ENCODE data around the gene TSPAN32.

TSPAN32 gene

GRCh38 chr11:2259897-2260451, 41.8 kb upstream of the TSPAN32 start:
- no peak overlapping the region for H3K27ac ChIP-seq
- no peak for TF ChIP-seq ZFX (IDR thresholded peaks at IDR 0.05; ENCODE audit: borderline replicate concordance)
- TF ChIP-seq, protein P1, sequence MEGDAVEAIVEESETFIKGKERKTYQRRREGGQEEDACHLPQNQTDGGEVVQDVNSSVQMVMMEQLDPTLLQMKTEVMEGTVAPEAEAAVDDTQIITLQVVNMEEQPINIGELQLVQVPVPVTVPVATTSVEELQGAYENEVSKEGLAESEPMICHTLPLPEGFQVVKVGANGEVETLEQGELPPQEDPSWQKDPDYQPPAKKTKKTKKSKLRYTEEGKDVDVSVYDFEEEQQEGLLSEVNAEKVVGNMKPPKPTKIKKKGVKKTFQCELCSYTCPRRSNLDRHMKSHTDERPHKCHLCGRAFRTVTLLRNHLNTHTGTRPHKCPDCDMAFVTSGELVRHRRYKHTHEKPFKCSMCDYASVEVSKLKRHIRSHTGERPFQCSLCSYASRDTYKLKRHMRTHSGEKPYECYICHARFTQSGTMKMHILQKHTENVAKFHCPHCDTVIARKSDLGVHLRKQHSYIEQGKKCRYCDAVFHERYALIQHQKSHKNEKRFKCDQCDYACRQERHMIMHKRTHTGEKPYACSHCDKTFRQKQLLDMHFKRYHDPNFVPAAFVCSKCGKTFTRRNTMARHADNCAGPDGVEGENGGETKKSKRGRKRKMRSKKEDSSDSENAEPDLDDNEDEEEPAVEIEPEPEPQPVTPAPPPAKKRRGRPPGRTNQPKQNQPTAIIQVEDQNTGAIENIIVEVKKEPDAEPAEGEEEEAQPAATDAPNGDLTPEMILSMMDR (IDR thresholded peaks at IDR 0.05) = no peak

DNA sequence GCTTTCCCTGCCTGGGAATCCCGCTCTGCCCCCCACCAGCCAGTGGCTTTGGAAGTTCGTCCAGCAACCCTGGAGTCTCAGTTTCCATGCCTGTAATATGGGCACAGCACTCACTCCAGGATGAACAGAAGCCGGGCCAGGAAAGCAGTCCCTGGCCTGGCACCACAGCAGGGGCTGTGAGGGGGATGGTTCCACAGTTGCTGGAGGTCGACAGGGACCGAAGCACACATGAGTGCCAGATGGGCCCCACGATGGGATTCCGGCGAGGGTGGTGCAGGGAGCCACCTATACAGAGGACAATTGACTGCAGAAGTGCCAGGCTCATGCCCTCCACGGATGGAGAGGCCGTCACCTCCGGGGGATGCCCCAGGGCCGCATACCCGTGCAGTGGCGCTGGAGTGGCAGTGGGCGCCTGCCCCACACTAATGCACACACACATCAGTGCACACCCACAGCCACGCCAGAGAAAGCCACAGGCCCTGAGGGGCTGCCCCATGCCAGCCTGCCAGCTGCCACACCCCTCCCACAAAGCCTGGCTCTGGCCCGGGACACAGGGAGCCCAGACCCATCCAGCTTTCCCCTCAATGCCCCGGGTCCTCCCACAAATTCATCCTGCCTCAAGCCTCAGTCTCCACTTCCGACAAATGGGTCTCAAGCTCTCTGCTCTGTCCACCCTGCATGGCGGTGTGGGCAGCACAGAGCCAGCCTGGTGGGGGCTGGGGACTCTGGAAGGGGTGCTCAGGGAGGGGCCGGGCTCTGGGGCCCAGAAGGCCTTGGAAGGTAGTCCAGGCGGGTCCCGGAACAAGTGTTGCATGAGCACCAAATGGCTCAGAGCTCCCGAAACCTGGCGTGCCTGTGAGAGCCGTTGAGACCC, 41.1 kb upstream of the TSPAN32 start:
- no peak overlapping the region for H3K27ac ChIP-seq
- no peak for TF ChIP-seq ZFX (IDR thresholded peaks at IDR 0.05; ENCODE audit: borderline replicate concordance)
- TF ChIP-seq, protein P1 (IDR thresholded peaks at IDR 0.05) = no peak

DNA sequence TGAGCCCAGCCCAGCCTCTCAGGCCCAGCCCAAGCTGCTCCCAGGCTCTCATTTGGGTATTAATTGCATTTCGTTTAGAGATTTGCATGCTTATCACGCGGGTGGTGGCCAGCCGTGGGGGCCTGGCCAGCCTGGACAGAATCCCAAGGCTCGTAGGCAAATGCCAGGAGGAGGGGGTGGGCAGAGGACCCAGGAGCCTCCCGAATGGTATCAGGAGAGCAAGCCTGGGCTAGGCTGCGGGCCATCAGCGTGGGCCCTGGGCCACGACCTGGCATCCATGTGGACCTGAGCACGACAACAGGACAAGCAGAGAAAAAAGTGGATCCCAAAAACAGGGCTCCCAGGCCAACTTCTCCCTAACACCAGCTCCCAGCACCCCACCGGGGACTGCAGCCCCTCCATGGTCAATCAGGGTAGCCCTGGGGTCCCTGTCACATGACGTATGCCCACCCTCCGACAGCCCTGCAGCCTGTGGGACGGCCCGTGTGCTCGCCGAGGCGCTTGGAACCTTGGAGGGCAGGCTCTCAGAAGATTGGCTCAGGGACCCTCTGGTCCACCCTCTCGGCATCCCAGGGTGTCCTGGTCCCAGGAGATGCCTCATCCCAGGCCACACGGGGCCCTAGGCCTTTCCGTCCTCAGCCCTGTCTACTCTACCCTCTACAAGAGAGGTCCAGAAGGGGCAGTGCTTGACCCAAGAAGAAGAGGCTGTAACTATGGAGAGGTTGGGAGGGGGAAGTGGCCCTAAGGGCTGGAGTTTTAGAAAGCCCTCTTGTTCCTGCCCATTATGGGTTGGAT, 40.2 kb upstream of the TSPAN32 start:
- H3K27ac ChIP-seq = no peak overlapping the region
- TF ChIP-seq, protein P1 (IDR thresholded peaks at IDR 0.05) = no peak
- no peak for TF ChIP-seq ZFX (IDR thresholded peaks at IDR 0.05; ENCODE audit: borderline replicate concordance)

- TF ChIP-seq ZFX (IDR thresholded peaks at IDR 0.05; ENCODE audit: borderline replicate concordance) = no peak
- TF ChIP-seq, protein P1 (IDR thresholded peaks at IDR 0.05) = no peak
- H3K27ac ChIP-seq = no peak overlapping the region
These were observed 39.3 kb upstream of the TSPAN32 start for GRCh38 chr11:2262301-2263070.

GRCh38 chr11:2263071-2263565, 38.7 kb upstream of the TSPAN32 start:
- H3K27ac ChIP-seq = no peak overlapping the region
- TF ChIP-seq, protein P1 (IDR thresholded peaks at IDR 0.05) = no peak
- TF ChIP-seq ZFX (IDR thresholded peaks at IDR 0.05; ENCODE audit: borderline replicate concordance) = no peak

- TF ChIP-seq, protein P1 (IDR thresholded peaks at IDR 0.05) = no peak
- TF ChIP-seq ZFX (IDR thresholded peaks at IDR 0.05; ENCODE audit: borderline replicate concordance) = no peak
- H3K27ac ChIP-seq = no peak overlapping the region
These were observed 38.0 kb upstream of the TSPAN32 start for GRCh38 chr11:2263724-2264360.
